Stimulated activated CD4-positive, alpha-beta T cell treated with anti-CD3 and anti-CD28 coated beads, Interleukin-2, amount 100 ng/mL, for 48 hours (primary cell): ENCODE data around the gene SERGEF.

ENCODE experiments used
- DNase-seq, 2 donors: peaks; one replicate each; pipeline ENCODE4 v3.0.0-alpha.2; 2020

SERGEF gene

DNA sequence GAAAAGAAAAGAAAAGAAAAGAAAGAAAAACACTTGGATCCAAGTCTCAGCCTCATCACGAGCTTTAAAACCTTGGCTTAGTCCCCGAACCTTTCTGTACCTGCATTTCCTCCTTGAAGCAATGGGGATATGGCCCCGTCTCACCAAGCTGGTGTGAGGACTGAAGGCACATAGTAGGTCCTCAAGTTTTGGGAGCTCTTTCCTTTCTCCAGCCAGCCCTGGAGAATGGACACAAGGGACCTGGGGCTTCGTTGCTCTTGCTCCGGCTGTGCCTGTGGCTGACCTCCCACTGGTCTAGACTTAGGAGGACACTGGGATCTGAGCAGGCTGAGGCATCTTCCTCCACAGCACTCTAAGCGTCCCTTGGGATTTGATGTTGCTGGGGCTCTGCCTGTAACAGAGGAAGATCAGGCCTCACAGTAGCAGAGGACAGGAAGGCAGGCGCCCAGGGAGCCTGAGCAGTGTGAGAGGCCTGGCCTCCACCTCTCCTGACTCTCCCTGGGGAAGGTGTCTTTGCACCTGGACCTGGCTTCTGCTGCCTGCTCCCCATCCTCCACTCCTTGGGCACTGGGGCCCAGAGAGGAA lies 245.5 kb downstream of the SERGEF start:
- no peak for DNase-seq

GRCh38 chr11:17766590-17766989 lies 246.3 kb downstream of the SERGEF start:
- DNase-seq: no peak

- no peak for DNase-seq
Observed at GRCh38 chr11:17766073-17766359, 246.8 kb downstream of the SERGEF start.

GRCh38 chr11:17765356-17766072 lies 247.3 kb downstream of the SERGEF start:
- DNase-seq: no peak

- DNase-seq: no peak
Observed at GRCh38 chr11:17764446-17765218, 248.2 kb downstream of the SERGEF start.

- DNase-seq: no peak
Observed at GRCh38 chr11:17763703-17764102, 249.1 kb downstream of the SERGEF start.

DNA sequence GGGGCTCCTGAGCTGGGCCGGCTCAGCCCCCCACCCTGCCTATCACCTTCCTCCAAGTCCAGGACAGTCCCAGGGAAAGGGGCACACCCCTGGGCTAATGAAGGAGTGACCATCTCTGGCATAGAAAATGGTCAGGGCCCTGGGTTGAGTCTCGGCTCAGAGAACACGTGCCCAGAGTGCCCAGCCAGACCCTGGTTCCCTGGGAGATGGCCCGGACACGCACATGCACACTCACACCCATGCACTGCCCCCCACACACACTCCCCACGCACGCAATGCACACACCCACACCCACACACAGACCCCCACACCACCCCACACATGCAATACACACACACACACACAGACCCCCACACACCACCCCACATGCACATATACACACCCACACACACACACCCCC lies 249.6 kb downstream of the SERGEF start:
- no peak for DNase-seq

DNA sequence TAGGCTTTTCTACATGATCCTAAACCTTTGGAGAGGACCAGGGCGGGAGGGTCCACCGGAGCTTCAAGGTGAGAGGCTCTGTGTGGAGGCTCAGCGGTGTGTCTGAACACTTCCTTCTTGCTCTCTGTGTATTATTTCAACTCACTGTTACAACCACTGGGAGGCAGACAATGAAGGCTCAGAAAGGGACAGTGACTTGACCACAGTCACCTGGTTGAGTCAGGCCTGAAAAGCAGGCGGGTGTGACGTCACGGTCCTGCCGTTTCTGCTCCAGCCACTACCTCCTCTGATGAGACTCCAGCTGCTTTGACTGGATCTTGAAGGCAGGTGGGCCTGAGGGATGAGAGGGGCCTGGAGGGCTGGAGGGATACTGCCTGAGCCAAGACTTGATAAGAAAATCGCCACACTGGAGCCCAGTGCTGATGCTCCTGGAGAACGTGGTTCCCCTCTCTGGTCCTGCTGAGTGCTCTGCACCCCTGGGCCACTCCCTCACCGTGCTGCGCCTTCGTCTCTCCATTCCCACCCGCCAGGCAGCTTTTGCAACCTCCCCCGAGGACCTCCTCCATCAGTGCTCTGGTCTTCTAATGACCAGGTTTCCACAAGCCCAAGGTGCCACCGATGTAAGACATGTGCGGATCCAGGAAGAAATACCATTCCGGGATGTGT lies 250.4 kb downstream of the SERGEF start:
- no peak for DNase-seq

GRCh38 chr11:17760102-17761029 lies 252.5 kb downstream of the SERGEF start:
- DNase-seq: peak in 1 of 2 donors; percentile 31

DNA sequence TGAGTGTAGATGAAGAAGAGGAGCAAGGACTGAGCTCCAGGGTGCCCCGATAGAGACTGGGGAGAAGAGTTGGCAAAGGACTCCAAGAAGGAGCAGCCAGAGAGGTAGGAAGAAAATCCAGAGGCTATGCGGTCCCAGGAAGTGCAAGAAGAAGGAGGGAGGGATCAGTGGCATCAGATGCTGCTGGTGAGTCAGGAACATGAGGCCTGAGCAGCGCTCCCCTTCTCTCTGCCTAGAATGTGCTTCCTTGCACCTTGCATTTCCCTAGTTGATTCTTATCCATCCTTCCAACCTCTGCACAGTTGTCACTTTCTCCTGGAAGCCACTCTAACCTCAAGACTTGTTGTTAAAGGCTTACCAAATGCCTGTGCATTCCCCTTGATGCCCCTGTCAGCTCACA lies 257.0 kb downstream of the SERGEF start:
- no peak for DNase-seq

- DNase-seq: no peak
Observed at GRCh38 chr11:17753641-17754040, 259.2 kb downstream of the SERGEF start.

DNA sequence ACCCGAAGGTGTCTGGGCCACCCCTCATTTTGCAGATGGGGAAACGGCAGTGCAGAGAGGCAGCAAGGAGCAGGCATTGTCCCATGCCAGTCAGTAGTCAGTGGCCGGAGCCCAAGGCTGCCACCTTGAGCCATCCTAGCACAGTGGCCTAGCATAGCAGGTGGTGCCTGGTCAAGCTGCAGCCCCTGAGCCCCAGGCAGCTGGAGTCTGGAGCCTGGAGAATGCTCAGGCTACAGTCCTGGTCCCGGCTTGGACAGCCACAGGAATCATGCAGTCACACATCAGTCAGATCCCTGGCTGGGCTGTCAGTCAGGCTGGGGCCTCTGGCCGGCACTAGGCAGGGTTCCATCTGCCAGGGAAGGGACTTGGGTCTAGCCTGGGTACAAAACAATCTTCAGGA lies 259.7 kb downstream of the SERGEF start:
- no peak for DNase-seq

DNA sequence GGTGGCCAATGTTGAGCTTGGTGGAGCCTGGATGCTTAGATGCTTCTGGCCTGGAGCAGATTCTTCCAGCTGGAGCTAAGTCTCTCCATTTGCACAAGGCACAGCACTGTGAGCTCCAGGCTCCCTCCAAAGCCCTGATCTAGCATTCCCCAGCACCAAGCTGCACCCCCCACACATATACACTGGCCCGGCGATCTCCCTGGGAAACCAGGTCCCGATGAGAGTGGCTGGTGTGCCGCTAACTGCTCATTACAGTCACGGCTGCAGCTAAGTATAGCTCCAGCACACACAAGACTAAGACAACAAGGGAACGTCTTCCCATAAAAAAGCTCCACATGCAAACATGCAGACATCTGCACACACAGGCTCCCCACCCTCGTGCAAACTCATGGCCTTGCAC lies 260.7 kb downstream of the SERGEF start:
- no peak for DNase-seq

DNA sequence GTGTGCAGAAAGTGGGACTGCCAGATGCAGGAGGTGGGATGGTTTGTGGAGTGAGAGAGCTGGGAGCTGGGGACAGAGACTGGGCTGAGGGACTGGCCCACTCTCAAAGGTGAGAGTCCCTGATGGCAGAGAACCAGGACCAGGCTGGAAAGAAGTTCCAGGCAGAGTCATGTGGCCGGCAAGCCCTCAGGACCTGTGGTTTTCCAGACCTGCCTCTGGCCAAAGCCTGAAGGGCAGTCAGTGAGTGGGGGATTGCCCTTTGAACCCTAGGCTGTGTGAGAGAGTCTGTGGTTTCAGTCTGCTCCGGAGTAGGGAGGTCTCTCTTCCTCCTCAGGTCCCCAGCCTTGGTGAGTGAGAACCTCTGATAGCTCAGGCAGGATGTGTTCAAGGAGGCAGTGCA lies 261.3 kb downstream of the SERGEF start:
- DNase-seq: no peak

DNA sequence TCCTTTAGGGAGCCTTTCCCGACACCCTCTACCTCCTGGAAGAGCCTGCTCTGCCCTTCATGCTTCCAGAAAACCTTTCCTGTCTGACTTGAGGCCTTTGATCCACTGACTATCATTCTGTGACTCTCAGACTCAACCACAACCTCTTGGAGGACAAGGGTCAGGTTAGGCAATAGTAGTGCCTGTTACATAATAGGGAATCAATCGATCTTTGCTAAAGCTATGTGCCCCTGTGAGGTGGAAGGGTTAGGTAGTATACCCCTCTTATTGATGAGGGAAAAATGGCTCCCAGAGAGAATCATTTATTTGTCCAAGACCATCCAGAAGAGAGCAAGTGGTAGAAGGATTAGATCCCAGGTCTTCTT lies 262.1 kb downstream of the SERGEF start:
- DNase-seq: no peak

GRCh38 chr11:17750013-17750800 lies 262.6 kb downstream of the SERGEF start:
- no peak for DNase-seq

DNA sequence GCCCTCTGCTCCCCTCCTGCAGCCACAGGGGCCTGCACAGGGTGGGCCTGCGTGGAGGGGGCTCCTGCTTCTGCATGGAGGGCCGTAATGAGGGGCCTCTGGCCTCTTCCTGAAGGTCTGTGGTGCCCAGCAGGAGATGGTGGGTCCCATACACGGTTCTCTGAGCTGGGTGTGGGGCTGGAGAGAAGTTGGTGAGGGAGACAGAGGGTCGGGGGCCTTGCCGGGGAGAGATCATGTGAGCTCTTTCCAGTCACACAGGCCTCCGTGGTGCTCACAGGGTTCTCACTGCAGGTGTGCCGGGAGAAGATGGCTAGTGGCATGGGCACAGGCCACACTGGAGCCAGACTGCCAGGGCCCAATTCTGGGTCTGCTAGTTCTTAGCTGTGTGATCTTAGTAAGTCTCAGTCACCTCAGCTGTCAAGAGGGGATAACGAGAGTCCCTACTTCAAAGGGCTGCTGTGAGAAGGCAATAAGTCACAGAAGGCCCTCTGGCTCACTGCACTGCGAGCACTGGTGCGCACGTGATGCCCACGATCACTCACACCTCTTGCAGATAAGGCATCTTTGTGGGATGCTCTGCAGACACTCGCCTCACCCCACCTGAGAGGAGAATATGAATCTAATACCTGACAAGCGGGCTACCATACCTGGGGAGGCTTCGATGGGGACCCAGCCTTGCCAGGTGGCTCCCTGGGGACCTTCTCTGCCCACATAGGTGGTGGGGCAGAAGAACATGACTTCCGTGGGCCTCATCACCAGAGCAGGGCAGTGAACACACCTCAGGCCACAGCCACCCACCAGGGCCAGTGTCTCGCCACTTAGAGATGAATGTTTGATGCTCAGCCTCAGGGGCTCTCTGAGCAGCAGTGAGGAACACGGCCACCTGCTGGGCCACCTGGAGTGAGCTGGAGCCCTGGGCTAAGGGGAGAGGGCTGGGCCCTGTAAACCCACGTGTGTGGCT lies 263.8 kb downstream of the SERGEF start:
- DNase-seq: no peak

DNA sequence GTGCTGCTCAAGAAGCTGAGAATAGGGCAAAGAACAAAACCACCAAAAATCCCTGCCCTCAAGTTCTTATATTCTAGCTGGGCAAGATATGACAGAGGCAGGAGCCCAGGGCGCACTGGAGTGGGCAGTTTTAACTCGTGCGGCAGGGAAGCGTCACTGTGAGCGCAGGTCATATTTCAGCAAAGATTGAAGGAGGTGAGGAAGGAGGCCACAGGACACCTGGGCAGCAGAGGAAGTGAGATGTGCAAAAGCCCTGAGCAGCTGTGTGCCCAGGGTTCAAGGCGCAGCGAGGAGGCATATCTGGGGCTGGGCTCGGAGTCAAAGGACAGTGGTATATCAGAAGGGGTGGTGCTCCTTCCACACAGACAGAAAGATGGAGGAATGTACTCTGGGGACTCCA lies 264.8 kb downstream of the SERGEF start:
- no peak for DNase-seq

GRCh38 chr11:17747131-17747955 lies 265.5 kb downstream of the SERGEF start:
- no peak for DNase-seq

DNA sequence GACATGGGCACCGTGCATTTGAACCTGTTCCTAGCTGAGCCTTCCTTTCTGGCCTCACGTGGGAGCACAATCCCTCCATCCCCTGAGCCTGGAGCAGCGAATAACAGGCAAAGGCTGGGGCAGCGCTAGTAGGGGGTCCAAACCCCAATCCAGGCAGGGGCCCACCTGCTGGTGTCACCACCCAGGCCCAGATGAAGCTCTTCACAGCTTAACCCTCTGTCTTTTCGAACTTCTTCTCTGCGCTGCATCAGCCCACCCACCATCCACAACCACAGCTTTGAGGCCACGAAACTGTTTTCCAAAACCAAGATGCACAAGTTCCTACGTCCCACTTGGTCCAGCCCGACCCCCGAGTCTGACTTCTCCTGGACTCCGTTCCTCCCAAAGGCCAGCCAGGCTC lies 266.8 kb downstream of the SERGEF start:
- DNase-seq: no peak
